ENCODE measurements around the gene ASTN1. TPM values are rescaled to one million over a fixed set of nuclear protein-coding genes. Genes with fewer than 3 reads are reported as not detected.

Gene ASTN1
- total RNA-seq, 1 experiment from 2014 or later = not detected

DNA sequence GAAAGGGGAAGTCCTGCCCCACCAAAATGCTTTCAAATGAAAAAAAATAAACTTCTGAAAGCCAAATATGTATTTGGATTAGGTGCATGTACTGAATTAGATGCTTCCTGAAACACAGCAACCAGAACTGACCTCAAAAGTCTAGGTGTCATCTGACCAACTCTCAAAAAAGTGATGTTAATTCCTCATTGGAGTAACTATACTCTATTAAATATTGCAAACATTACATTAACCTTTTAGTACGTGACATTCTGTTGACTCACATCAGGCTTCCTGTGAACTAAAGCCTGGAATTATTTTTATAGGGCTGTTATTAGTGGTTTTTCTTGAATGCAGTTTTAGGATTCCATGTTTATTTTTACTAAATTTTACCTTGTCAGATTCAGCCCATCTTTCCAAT is 73.5 kb downstream of the ASTN1 start:
- no peaks in the 10 kb centered on the region for H3K36me3 ChIP-seq (ENCODE audit: low read depth)
- intact Hi-C loops (cut with micrococcal nuclease; ENCODE audit: unreplicated experiment) = no loop called here
- no peaks in the 10 kb centered on the region for H3K9me3 ChIP-seq (ENCODE audit: insufficient read depth, low read depth)
- POLR2A ChIA-PET (ENCODE audit: unreplicated experiment) = no interaction called here
- TF ChIP-seq, protein P1, sequence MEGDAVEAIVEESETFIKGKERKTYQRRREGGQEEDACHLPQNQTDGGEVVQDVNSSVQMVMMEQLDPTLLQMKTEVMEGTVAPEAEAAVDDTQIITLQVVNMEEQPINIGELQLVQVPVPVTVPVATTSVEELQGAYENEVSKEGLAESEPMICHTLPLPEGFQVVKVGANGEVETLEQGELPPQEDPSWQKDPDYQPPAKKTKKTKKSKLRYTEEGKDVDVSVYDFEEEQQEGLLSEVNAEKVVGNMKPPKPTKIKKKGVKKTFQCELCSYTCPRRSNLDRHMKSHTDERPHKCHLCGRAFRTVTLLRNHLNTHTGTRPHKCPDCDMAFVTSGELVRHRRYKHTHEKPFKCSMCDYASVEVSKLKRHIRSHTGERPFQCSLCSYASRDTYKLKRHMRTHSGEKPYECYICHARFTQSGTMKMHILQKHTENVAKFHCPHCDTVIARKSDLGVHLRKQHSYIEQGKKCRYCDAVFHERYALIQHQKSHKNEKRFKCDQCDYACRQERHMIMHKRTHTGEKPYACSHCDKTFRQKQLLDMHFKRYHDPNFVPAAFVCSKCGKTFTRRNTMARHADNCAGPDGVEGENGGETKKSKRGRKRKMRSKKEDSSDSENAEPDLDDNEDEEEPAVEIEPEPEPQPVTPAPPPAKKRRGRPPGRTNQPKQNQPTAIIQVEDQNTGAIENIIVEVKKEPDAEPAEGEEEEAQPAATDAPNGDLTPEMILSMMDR (conservative IDR thresholded peaks at IDR 0.05) = no peak
- TF ChIP-seq EZH2 (IDR thresholded peaks at IDR 0.05; ENCODE audit: low read depth) = no peak
- no peak overlapping the region for H2AFZ ChIP-seq
- no peak overlapping the region for H3K4me2 ChIP-seq
- CTCF ChIA-PET = no interaction called here
- H3F3A ChIP-seq (ENCODE audit: insufficient read depth, low read depth) = no peaks in the 10 kb centered on the region
- H4K20me1 ChIP-seq (ENCODE audit: insufficient read depth) = no peaks in the 10 kb centered on the region
- no peak overlapping the region for H3K27ac ChIP-seq
- no peaks in the 10 kb centered on the region for H3K79me2 ChIP-seq (ENCODE audit: low read depth)
- BruUV-seq (replicated peaks) = no TSS peak
- no peak overlapping the region for H3K4me3 ChIP-seq
- H3K27me3 ChIP-seq (ENCODE audit: insufficient read depth, low read depth) = peaks cover 14% of the 10 kb centered on the region
- DNase-seq = peak in 1 of 2 experiments; percentile 39
- no peaks in the 10 kb centered on the region for H3K9me2 ChIP-seq (ENCODE audit: insufficient read depth)
- H3K4me1 ChIP-seq (replicated peaks; ENCODE audit: insufficient read depth) = no peaks in the 10 kb centered on the region

DNA sequence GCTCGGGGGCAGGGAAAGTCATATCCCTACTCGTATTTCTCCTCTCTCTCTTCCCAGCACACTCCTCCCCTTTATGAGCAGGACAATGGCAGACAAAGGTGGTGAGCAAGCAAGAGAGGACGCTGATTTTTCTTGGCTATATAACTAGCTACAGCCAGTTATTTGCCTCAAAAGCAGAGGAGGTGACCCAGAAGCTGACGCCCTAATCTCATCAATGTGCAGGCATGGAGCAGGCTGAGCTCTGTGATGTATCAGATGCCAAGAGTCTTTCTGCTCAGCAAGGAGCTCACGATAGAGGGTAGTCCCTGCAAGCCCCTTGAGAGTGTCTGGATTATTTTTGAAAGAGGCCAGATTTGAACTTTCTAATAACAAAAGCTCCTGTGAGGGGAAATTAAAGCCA is 75.5 kb downstream of the ASTN1 start:
- ChIA-PET POLR2A (ENCODE audit: unreplicated experiment) (no interaction called here), CTCF (no interaction called here)
- no TSS peak for BruUV-seq (replicated peaks)
- Histone ChIP-seq H3K36me3 (ENCODE audit: low read depth) (no peaks in the 10 kb centered on the region), H3K79me2 (ENCODE audit: low read depth) (no peaks in the 10 kb centered on the region), H3K27ac (no peak overlapping the region), H4K20me1 (ENCODE audit: insufficient read depth) (no peaks in the 10 kb centered on the region), H3K4me2 (no peak overlapping the region), H3F3A (ENCODE audit: insufficient read depth, low read depth) (no peaks in the 10 kb centered on the region), H3K27me3 (ENCODE audit: insufficient read depth, low read depth) (peaks cover 14% of the 10 kb centered on the region), H3K9me3 (ENCODE audit: insufficient read depth, low read depth) (no peaks in the 10 kb centered on the region), H2AFZ (no peak overlapping the region), H3K4me3 (no peak overlapping the region), H3K9me2 (ENCODE audit: insufficient read depth) (no peaks in the 10 kb centered on the region), H3K4me1 (replicated peaks; ENCODE audit: insufficient read depth) (no peaks in the 10 kb centered on the region)
- intact Hi-C loops (cut with micrococcal nuclease; ENCODE audit: unreplicated experiment) = no loop called here
- TF ChIP-seq EZH2 (IDR thresholded peaks at IDR 0.05; ENCODE audit: low read depth) = no peak
- TF ChIP-seq, protein P1 (conservative IDR thresholded peaks at IDR 0.05) = no peak
- DNase-seq = no peak

DNA sequence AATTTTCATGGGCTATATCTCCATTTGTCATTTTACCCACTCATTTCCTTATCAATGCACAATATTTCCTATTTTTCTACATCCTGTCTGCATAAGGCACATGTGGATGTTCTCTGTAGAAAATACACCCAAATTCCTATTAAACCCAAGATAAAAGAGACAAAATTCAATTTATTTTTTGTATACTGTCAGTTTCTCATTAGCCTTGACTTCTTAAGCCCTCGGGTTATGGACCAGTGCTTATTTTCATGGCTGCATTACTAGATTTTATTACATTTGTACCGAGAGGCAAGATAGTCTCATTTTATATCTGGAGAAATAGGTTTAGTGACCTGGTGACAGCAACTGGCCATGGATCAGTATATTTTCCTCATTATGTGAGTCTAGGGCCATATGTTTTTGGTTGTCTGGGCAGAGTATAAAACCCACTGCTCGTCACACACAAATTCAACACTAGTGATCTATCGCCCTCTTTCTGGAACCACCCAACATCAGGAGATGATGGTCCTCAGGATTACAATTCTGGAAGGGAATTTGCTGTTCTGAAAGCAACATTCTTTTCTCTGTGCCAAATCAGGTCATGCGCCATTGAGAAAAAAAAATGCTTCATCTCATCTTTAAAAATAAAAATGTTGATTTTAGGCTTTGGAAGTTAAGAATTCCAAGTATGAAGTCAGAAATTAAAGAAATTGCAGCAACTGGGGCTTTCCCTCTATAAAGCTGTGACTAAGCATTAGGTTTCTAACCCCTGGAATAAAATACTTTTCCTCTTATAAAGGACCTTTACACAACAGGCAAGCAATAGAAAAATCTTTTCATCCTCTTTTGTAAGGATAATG is 81.4 kb downstream of the ASTN1 start:
- BruUV-seq (replicated peaks) = no TSS peak
- intact Hi-C loops (cut with micrococcal nuclease; ENCODE audit: unreplicated experiment) = no loop called here
- Histone ChIP-seq H4K20me1 (ENCODE audit: insufficient read depth) (no peaks in the 10 kb centered on the region), H3K36me3 (ENCODE audit: low read depth) (no peaks in the 10 kb centered on the region), H3K27me3 (ENCODE audit: insufficient read depth, low read depth) (peaks cover 12% of the 10 kb centered on the region), H3K79me2 (ENCODE audit: low read depth) (no peaks in the 10 kb centered on the region), H3K9me3 (ENCODE audit: insufficient read depth, low read depth) (no peaks in the 10 kb centered on the region), H3K27ac (no peak overlapping the region), H3K4me3 (no peak overlapping the region), H3K9me2 (ENCODE audit: insufficient read depth) (no peaks in the 10 kb centered on the region), H3K4me2 (no peak overlapping the region), H2AFZ (no peak overlapping the region), H3F3A (ENCODE audit: insufficient read depth, low read depth) (no peaks in the 10 kb centered on the region), H3K4me1 (replicated peaks; ENCODE audit: insufficient read depth) (no peaks in the 10 kb centered on the region)
- TF ChIP-seq, protein P1 (conservative IDR thresholded peaks at IDR 0.05) = no peak
- no peak for TF ChIP-seq EZH2 (IDR thresholded peaks at IDR 0.05; ENCODE audit: low read depth)
- ChIA-PET CTCF (no interaction called here), POLR2A (ENCODE audit: unreplicated experiment) (no interaction called here)
- no peak for DNase-seq
